HepG2 (cell line): ENCODE measurements around the gene CCDC178. TPM values are rescaled to one million over a fixed set of nuclear protein-coding genes. Genes with fewer than 3 reads are reported as not detected.

ENCODE experiments used
- ATAC-seq: fragments of 200-7000 bp; cut with Tn5 transposase; 3 replicates; pipeline ENCODE4 v1.9.1; 2020; ENCODE audit warnings: mild to moderate bottlenecking, moderate library complexity
- BruUV-seq: library from RNA; stranded (reverse); fragments of 400-500 nt; replicated peaks from 2 replicates; lab custom pipeline; 2021; lab: Mats Ljungman, UMichigan
- CTCF ChIA-PET: fragments of 300-600 bp; formaldehyde crosslinking; extraction: SDS; loops from one replicate; lab custom pipeline; 2021; ENCODE audit warnings: low total read pairs, inconsistent platforms, low intra/inter-chr PET ratio; lab: Yijun Ruan, JAX
- POLR2A ChIA-PET: fragments of 350-600 bp; sonication (Branson Sonifier 250); formaldehyde crosslinking; loops from one replicate; lab custom pipeline; 2020; ENCODE audit warnings: antibody characterized with exemption, inconsistent platforms; lab: Yijun Ruan, JAX
- DNase-seq: peaks from one replicate; pipeline ENCODE4 v3.0.0-alpha.2; 2015; ENCODE audit warnings: low spot score
- FAIRE-seq: peaks from 3 replicates; lab custom pipeline; 2011; peaks lifted over from hg19 to GRCh38; lab: Jason Lieb, UNC
- H2AFZ ChIP-seq: one replicate; pipeline ENCODE4 v1.6.1; 2011; ENCODE audit warnings: low read length, inconsistent platforms
- H3K27ac ChIP-seq: fragments of 300-600 bp; 3 replicates; pipeline ENCODE4 v1.8.0; 2011; ENCODE audit warnings: mixed run types, mild to moderate bottlenecking, mixed read lengths, low read length, inconsistent platforms; ENCODE audit not compliant: insufficient read depth; ENCODE audit errors: extremely low read length
- H3K27me3 ChIP-seq, 2 experiments: fragments of 200-600 bp in 1 of 2; 2 replicates in 1 of 2; 3 replicates in 1 of 2; pipeline versions ENCODE4 v1.6.0 to v1.8.0; 2011; ENCODE audit warnings: low read length in 2 of 2, mild to moderate bottlenecking in 2 of 2, moderate library complexity in 2 of 2, inconsistent platforms in 1 of 2; ENCODE audit not compliant: insufficient read depth in 2 of 2, control insufficient read depth in 1 of 2
- H3K36me3 ChIP-seq, 2 experiments: fragments of 200-600 bp in 1 of 2; replicated peaks in 1 of 2; 2 replicates in 1 of 2; 3 replicates in 1 of 2; pipeline versions ENCODE4 v1.5.1 to v1.8.0; 2011; ENCODE audit warnings: low read length in 2 of 2, inconsistent platforms in 1 of 2; ENCODE audit not compliant: insufficient read depth in 2 of 2, control insufficient read depth in 1 of 2
- H3K4me1 ChIP-seq: 2 replicates; pipeline ENCODE4 v1.5.1; 2012; ENCODE audit warnings: low read length, inconsistent platforms; ENCODE audit not compliant: insufficient read depth
- H3K4me2 ChIP-seq: 2 replicates; pipeline ENCODE4 v1.6.0; 2011; ENCODE audit warnings: low read depth, low read length, inconsistent platforms
- H3K4me3 ChIP-seq, 3 experiments: fragments of 200-600 bp in 1 of 3; sonication (generic), shearing (Covaris generic) in 1 of 3; replicated peaks in 1 of 3; 2 replicates each; pipeline ENCODE4 v1.5.1; 2011 to 2016; ENCODE audit warnings: low read length in 3 of 3, inconsistent platforms in 2 of 3, low read depth in 2 of 3, mild to moderate bottlenecking in 2 of 3, control low read depth in 1 of 3, mixed read lengths in 1 of 3; ENCODE audit not compliant: insufficient read depth in 1 of 3
- H3K79me2 ChIP-seq: one replicate; pipeline ENCODE4 v1.6.1; 2011; ENCODE audit warnings: low read length, inconsistent platforms; ENCODE audit not compliant: insufficient read depth
- H3K9ac ChIP-seq: 2 replicates; pipeline ENCODE4 v1.6.0; 2011; ENCODE audit warnings: mild to moderate bottlenecking, low read depth, low read length, inconsistent platforms; ENCODE audit not compliant: insufficient read depth
- H3K9me3 ChIP-seq: 2 replicates; pipeline ENCODE4 v1.5.1; 2012; ENCODE audit warnings: mild to moderate bottlenecking, low read length
- H4K20me1 ChIP-seq: 2 replicates; pipeline ENCODE4 v1.6.0; 2011; ENCODE audit warnings: inconsistent platforms, mild to moderate bottlenecking, low read length, moderate library complexity; ENCODE audit not compliant: insufficient read depth
- ATF4 ChIP-seq, 2 experiments: fragments of 450-650 bp in 1 of 2; sonication (generic) in 1 of 2; formaldehyde crosslinking; IDR thresholded peaks; 2 replicates each; pipeline versions ENCODE4 v1.5.0 to v1.8.0; 2020 to 2022; ENCODE audit warnings: mild to moderate bottlenecking in 1 of 2, missing genetic modification reagents in 1 of 2
- CEBPZ ChIP-seq: IDR thresholded peaks from 2 replicates; pipeline ENCODE4 v1.6.1; 2012; ENCODE audit warnings: low read length, improper control_type of control experiment
- GRHL1 ChIP-seq: sonication (generic); formaldehyde crosslinking; conservative IDR thresholded peaks from 2 replicates; pipeline ENCODE4 v1.8.0; 2022; ENCODE audit warnings: missing genetic modification reagents
- HNF4G ChIP-seq, 2 experiments: sonication (generic) in 1 of 2; formaldehyde crosslinking in 1 of 2; IDR thresholded peaks; 2 replicates each; pipeline versions ENCODE4 v1.4.0 to v1.6.1; 2011 to 2020; ENCODE audit warnings: borderline replicate concordance in 2 of 2, low read depth in 2 of 2, mild to moderate bottlenecking in 2 of 2, low read length in 1 of 2, missing genetic modification reagents in 1 of 2, moderate library complexity in 1 of 2
- NR2C2 ChIP-seq: sonication (generic); formaldehyde crosslinking; IDR thresholded peaks from 2 replicates; pipeline ENCODE4 v1.4.0; 2020; ENCODE audit warnings: missing genetic modification reagents, mild to moderate bottlenecking, moderate library complexity, borderline replicate concordance
- NR2F1 ChIP-seq, 2 experiments: fragments of 450-650 bp in 1 of 2; formaldehyde crosslinking in 1 of 2; IDR thresholded peaks; 2 replicates each; pipeline versions ENCODE4 v1.5.0 to v1.6.1; 2016 to 2020; ENCODE audit warnings: mild to moderate bottlenecking in 1 of 2, missing compliant biosample characterization in 1 of 2, missing genetic modification reagents in 1 of 2, moderate library complexity in 1 of 2
- RAD21 ChIP-seq: fragments of 450-650 bp; formaldehyde crosslinking; IDR thresholded peaks from 2 replicates; pipeline ENCODE4 v1.5.0; 2020; ENCODE audit warnings: mild to moderate bottlenecking
- RXRB ChIP-seq: IDR thresholded peaks from 2 replicates; pipeline ENCODE4 v1.6.1; 2016; ENCODE audit warnings: borderline replicate concordance, missing genetic modification reagents, missing compliant biosample characterization
- SOX13 ChIP-seq, 3 experiments: fragments of 450-650 bp in 1 of 3; sonication (generic) in 1 of 3; formaldehyde crosslinking in 1 of 3; IDR thresholded peaks in 2 of 3; conservative IDR thresholded peaks in 1 of 3; 2 replicates each; pipeline versions ENCODE4 v1.5.0 to v1.6.1; 2016 to 2020; ENCODE audit warnings: antibody characterized with exemption in 1 of 3, mild to moderate bottlenecking in 1 of 3, missing compliant biosample characterization in 1 of 3, missing genetic modification reagents in 1 of 3, moderate library complexity in 1 of 3
- STAG1 ChIP-seq: sonication (generic); formaldehyde crosslinking; IDR thresholded peaks from 2 replicates; pipeline ENCODE4 v1.4.0; 2020; ENCODE audit warnings: missing genetic modification reagents
- ZNF710 ChIP-seq: sonication (generic); formaldehyde crosslinking; IDR thresholded peaks from 2 replicates; pipeline ENCODE4 v1.5.0; 2020; ENCODE audit warnings: mild to moderate bottlenecking, missing genetic modification reagents, borderline replicate concordance
- WGBS: methylation state at CpG from one replicate; pipeline ENCODE4 v1.1.6; 2017; ENCODE audit warnings: low lambda C conversion rate; 5-methylcytosine and 5-hydroxymethylcytosine counted together
- in situ Hi-C: cut with HindIII; loops from 2 replicates; pipeline ENCODE4 v1.10.0; 2017; ENCODE audit warnings: low pct_unique_long_range_greater_than_20kb; ENCODE audit not compliant: extremely low pct_ligation_motif_present
- intact Hi-C: fragments of 100-400 bp; cut with micrococcal nuclease; formaldehyde crosslinking; loops from one replicate; pipeline ENCODE4 v1.10.0; 2022; ENCODE audit not compliant: unreplicated experiment
- polyA plus RNA-seq, 8 experiments: library from polyadenylated mRNA; depleted of rRNA in 3 of 8; stranded (reverse) in 7 of 8; unstranded in 1 of 8; fragments of >200 nt; fragmentation: Illumina TruSeq in 4 of 8; extraction: Trizol in 4 of 8; gene quantifications; 2 replicates each; pipeline versions ENCODE4 v1.2.1 to v1.2.3, GENCODE V29; 2011 to 2016; ENCODE audit warnings: low read depth in 4 of 8, missing spikeins in 1 of 8, mixed read lengths in 1 of 8; ENCODE audit not compliant: insufficient read depth in 1 of 8
- total RNA-seq, 5 experiments: library from RNA; depleted of rRNA; stranded (reverse); fragments of >200 nt; fragmentation: Illumina TruSeq; extraction: Trizol; gene quantifications; 2 replicates each; pipeline ENCODE4 v1.2.3, GENCODE V29; 2016; ENCODE audit warnings: low read depth in 1 of 5

CCDC178 gene
- total and polyA plus RNA-seq, 2 of the 13 experiments (the other 11 are each of a cell fraction or from before 2014, with no cell fraction given), result not detected

GRCh38 chr18:33231474-33232317, 208.8 kb downstream of the CCDC178 start:
- Histone ChIP-seq H3K4me2 (no peak overlapping the region), H3K9me3 (no peaks in the 10 kb centered on the region), H3K4me3 (no peak overlapping the region), H3K9ac (no peak overlapping the region), H3K27me3 (no peaks in the 10 kb centered on the region), H3K27ac (no peak overlapping the region), H3K4me1 (no peaks in the 10 kb centered on the region), H3K79me2 (no peaks in the 10 kb centered on the region), H2AFZ (no peak overlapping the region), H4K20me1 (no peaks in the 10 kb centered on the region), H3K36me3 (no peaks in the 10 kb centered on the region)
- intact Hi-C loops, result loop anchor here (1.0 to 10.0 kb wide), 3 partner anchors 85 to 443 kb away; no protein-coding TSS in a partner anchor
- peak; percentile 96 for FAIRE-seq
- peak; percentile 98 for ATAC-seq
- in situ Hi-C loops, result loop anchor here (10.0 to 25.0 kb wide), 2 partner anchors 263 to 531 kb away; no protein-coding TSS in a partner anchor
- WGBS, result 36% methylated on average over 6 of the region's 6 CpGs
- ChIA-PET POLR2A (no interaction called here), CTCF (interaction anchor here (0.7 to 1.3 kb wide), 3 partner anchors 264 to 608 kb away, joined by 3 to 10 read pairs (median 9); no protein-coding TSS in a partner anchor)
- peak; percentile 75 for DNase-seq
- BruUV-seq, result no TSS peak
- TF ChIP-seq STAG1 (peak; percentile 78), HNF4G (IDR thresholded peaks at IDR 0.05; ENCODE audit: borderline replicate concordance, low read depth, low read length) (peak; percentile 62; the same call in 1 of the 2 replicates), HNF4G (CRISPR knock-in tag; IDR thresholded peaks at IDR 0.05; ENCODE audit: borderline replicate concordance, low read depth) (no peak), NR2C2 (CRISPR knock-in tag) (peak; percentile 87), RAD21 (CRISPR knock-in tag) (peak; percentile 46; the same call in 1 of the 2 replicates), CEBPZ (no peak), RXRB (CRISPR knock-in tag) (peak; percentile 74), NR2F1 (CRISPR knock-in tag; IDR thresholded peaks at IDR 0.05) (peak; percentile 95), GRHL1 (CRISPR knock-in tag) (no peak), ATF4 (CRISPR knock-in tag; IDR thresholded peaks at IDR 0.05) (no peak), ZNF710 (peak; percentile 33; the same call in 1 of the 2 replicates), SOX13 (IDR thresholded peaks at IDR 0.05) (no peak), SOX13 (CRISPR knock-in tag; conservative IDR thresholded peaks at IDR 0.05 in 1 of 2, IDR thresholded peaks at IDR 0.05 in 1 of 2) (peak in 1 of 2 experiments; percentile 13; a peak in 1 of 4 replicates)
